HUDEP-2 (cell line): Measurements from ENCODE around the gene ADAMTS18.
"Not testable (repeated sequence)": the region's sequence is repeated elsewhere in the genome, so short reads cannot be mapped to it uniquely, and the experiment has no call there.

Source experiments
- DNase-seq, 76 experiments: peaks; one replicate each; lab custom pipeline; 2025; ENCODE audit not compliant: unreplicated experiment in 76 of 76; lab: John Stamatoyannopoulos, UW

Gene ADAMTS18, protein sequence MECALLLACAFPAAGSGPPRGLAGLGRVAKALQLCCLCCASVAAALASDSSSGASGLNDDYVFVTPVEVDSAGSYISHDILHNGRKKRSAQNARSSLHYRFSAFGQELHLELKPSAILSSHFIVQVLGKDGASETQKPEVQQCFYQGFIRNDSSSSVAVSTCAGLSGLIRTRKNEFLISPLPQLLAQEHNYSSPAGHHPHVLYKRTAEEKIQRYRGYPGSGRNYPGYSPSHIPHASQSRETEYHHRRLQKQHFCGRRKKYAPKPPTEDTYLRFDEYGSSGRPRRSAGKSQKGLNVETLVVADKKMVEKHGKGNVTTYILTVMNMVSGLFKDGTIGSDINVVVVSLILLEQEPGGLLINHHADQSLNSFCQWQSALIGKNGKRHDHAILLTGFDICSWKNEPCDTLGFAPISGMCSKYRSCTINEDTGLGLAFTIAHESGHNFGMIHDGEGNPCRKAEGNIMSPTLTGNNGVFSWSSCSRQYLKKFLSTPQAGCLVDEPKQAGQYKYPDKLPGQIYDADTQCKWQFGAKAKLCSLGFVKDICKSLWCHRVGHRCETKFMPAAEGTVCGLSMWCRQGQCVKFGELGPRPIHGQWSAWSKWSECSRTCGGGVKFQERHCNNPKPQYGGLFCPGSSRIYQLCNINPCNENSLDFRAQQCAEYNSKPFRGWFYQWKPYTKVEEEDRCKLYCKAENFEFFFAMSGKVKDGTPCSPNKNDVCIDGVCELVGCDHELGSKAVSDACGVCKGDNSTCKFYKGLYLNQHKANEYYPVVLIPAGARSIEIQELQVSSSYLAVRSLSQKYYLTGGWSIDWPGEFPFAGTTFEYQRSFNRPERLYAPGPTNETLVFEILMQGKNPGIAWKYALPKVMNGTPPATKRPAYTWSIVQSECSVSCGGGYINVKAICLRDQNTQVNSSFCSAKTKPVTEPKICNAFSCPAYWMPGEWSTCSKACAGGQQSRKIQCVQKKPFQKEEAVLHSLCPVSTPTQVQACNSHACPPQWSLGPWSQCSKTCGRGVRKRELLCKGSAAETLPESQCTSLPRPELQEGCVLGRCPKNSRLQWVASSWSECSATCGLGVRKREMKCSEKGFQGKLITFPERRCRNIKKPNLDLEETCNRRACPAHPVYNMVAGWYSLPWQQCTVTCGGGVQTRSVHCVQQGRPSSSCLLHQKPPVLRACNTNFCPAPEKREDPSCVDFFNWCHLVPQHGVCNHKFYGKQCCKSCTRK (N-terminal part only)

GRCh38 chr16:77434530-77435271 lies at the start of gene ADAMTS18:
TSS of gene ADAMTS18 (minus strand) at chr16:77435034. CDS start at chr16:77434695, 339 bp downstream.
- DNase-seq, result no peak

GRCh38 chr16:77480681-77481315 lies 46.0 kb upstream of the ADAMTS18 start:
- DNase-seq, result no peak

DNA sequence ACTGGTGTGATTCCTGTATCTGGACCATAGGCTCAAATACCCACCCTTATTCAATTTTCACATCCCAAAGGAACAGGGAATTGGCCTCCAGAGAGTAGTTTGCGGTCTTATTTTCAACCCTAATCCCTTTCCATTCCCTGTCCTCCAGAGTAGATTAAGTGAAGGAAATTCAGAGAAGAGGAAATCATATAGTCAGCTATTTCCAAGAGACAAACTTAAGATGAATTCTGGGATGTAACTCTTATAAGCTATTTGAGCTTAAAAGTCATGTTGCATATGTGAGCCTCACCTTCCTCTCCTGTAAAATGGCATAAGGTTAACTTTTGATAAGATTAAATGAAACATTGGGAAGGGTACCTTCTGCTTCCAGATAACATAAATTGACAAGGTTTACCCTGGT lies 37.4 kb upstream of the ADAMTS18 start:
- no peak for DNase-seq

GRCh38 chr16:77470851-77471250 lies 36.0 kb upstream of the ADAMTS18 start:
- DNase-seq, result no peak

GRCh38 chr16:77469634-77470033 lies 34.8 kb upstream of the ADAMTS18 start:
- DNase-seq, result no peak

DNA sequence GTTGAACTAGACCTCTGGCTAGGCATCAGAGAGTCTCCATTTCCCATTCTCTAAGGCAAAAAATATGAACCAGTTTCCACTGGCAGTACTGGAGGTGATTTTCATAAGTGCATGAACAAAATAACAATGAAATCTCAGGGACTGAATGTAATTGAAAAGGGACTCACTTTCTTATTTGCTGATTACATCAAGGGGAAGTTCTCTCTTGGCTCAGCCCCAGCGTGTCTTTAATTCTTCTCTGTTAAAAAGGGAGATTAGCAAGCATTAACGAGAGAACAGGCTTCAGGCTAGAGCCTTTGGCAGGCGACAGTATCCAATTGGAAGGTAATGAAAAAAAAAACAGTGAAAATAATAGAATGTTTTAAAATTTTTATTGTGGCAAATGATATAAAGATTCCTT lies 34.0 kb upstream of the ADAMTS18 start:
- no peak for DNase-seq

DNA sequence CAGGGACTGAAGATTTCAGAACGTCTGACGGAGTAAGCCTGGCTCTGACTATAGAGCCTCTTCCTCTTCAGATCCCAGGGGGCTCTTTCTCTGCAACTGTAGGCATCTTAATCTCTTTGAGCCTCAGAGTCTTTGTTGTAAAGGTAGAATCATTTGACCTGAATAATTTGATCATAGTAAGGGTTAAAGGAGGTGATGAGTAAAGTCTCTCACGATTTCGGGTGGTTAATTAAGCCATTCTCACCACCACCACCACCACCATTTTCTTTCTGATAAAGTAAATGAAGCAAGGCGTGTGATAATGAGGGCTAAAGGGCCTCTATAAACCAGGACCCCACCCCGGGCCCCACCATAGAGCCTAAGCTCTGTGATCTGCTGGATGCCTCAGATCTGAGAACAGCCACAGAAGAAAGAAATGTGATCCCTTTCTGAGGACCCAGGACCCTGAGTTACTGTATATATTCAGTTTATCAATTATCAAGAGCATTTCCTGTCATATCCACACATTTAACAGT lies 33.0 kb upstream of the ADAMTS18 start:
- no peak for DNase-seq

GRCh38 chr16:77463659-77464058 lies 28.8 kb upstream of the ADAMTS18 start:
- not testable (repeated sequence) for DNase-seq

GRCh38 chr16:77462894-77463293 lies 28.1 kb upstream of the ADAMTS18 start:
- DNase-seq, result no peak

DNA sequence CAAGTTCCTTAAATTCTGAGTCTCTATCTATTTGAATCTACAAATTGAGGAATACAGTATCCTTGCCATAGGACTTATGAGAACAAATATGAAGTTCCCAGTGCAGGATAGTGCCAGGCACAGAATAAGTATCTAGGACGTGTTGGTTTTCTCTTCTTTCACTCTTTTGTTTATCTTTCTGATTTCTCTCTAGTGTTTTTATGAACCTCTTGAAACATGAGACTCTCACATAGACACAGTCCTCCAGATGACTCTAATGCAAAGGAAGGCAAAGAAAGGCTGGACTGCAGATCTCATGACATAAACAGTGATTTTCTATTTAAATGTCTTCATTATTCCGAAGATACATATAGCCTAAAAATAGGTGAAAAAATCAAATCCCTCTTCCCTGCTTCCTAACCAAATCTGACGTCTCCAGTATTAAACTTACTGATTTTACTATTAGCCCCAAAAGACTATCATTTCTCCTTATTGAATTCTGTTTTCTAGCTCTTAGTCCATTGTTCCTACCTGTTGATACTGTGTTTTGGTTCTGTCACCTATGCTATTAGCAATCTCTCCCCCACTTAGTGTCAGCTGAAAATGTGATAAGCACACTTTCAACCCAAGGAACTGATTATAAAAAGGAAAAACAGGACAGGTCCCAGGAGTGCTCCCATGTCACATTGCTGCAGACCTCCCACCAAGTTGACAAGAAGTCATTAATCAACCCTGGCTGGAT lies 24.9 kb upstream of the ADAMTS18 start:
- no peak for DNase-seq

GRCh38 chr16:77457046-77457445 lies 22.2 kb upstream of the ADAMTS18 start:
- no peak for DNase-seq

DNA sequence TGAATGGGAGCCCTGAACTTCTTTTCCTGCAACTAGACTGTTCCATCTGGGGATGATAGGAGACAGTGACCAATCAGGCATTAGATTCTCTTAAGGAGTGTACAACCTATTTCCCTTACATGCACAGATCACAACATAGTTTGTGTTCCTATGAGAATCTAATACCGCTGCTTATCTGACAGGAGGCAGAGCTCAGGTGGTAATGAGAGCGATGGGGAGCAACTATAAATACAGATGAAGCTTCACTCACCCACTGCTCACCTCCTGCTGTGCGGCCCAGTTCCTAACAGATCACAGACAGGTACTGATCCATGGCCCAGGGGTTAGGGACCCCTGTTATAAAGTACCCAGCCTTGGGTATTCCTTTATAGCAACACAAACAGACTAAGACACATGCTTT lies 17.4 kb upstream of the ADAMTS18 start:
- no peak for DNase-seq

DNA sequence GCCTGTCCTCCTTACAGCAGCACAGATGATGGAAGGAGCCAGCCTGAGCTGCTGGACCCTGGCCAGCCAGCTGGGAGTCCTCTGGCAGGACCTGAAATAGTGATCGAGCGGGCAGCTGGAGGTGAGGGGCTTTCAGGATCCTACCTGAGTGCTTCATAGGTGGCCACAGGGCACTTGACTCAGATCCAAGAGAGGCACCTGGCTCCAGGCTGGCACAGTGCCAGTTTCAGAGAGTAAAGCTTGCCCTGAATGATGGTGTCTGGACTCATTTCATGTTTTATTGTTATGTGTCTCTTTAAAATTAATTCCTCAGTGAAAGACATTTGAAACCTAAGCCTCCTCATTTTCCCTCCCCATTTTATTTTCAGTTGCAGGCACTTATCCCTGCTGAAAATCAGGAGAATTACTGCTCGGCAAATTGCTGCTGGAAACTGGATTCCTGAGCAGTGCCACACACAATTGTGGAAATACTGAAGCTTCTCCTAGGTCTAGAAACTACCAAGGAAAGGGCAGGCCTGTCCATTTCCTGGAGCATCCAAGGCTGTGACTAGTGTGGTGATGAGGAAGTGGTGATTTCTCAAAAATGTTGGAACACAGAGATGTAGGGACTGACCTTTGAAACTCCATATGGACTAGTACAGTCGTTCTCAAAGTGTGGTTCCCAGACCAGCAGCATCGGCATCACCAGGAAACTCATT lies 16.1 kb upstream of the ADAMTS18 start:
- DNase-seq, result no peak

GRCh38 chr16:77449208-77449607 lies 14.4 kb upstream of the ADAMTS18 start:
- no peak for DNase-seq

DNA sequence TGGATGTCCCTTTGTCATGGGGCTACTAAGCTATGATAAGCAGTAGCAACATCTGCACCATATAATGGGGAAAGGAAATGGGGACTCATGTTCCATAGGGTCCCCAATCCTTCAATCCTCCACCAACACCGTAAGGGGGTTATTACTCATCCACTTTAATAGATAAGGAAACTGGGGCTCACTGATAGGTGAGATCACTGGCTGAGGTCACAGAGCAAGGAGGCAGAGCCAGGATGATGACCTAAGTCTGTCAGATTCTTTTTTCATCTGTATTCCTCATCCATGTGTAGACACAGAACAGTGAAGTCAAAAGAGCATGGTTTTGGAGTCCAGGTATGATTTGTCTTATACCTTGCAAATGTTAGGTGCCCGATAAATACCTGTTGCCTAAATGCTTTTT lies 10.5 kb upstream of the ADAMTS18 start:
- DNase-seq, result no peak

DNA sequence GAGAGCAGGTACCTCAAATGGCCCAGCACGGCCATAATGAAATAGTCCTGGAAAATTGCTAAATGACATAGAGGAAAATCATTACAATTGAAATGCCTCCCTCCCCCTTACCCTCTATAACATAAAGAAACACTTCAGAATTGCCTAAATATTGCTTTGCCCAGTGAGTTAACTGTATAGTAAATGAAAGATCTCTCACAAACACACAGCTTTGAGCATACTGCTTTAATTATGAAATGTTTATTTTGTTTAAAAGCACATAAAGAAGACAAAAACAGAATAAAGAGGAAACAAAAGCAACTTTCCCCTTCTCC lies 9.3 kb upstream of the ADAMTS18 start:
- DNase-seq, result no peak

GRCh38 chr16:77443357-77444146 lies 8.7 kb upstream of the ADAMTS18 start:
- no peak for DNase-seq

DNA sequence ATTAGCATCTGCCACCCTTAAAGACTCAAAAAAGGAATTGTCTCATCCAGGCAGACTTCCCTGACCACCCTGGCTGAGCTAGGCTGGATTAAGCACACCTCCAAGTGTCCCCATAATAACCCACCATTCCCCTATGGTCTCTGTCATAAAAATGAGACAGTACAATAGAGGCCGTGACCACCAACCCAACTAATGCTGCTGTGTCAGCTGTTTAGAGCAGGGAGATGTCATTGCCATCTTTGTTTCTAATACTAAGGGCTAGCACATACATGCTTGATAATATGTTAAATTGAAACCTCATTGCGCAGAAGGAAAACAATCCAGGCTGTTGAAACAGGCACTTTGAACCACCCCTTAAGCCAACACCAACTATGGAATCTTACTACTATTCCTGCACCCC lies 7.2 kb upstream of the ADAMTS18 start:
- DNase-seq, result no peak
